Tibial nerve (tissue), 4 donors: Measurements from ENCODE around the gene IGF2BP3.

Experiments
- CTCF ChIP-seq, 5 experiments: fragments of 200-600 bp in 3 of 5; fragments of 450-650 bp in 2 of 5; sonication (generic) in 3 of 5; IDR thresholded peaks; one replicate each; pipeline ENCODE4 v1.5.1; 2016 to 2019; ENCODE audit warnings: antibody characterized with exemption in 5 of 5, mild to moderate bottlenecking in 3 of 5, moderate library complexity in 2 of 5
- EP300 ChIP-seq, 2 donors: sonication (generic); formaldehyde crosslinking; IDR thresholded peaks; one replicate each; pipeline ENCODE4 v1.6.1; 2017; ENCODE audit warnings: antibody characterized with exemption in 2 of 2, mild to moderate bottlenecking in 1 of 2
- POLR2A ChIP-seq, 2 donors: fragments of 450-650 bp; IDR thresholded peaks; one replicate each; pipeline ENCODE4 v1.6.1; 2017; ENCODE audit warnings: antibody characterized with exemption in 2 of 2, mild to moderate bottlenecking in 2 of 2, moderate library complexity in 2 of 2

DNA sequence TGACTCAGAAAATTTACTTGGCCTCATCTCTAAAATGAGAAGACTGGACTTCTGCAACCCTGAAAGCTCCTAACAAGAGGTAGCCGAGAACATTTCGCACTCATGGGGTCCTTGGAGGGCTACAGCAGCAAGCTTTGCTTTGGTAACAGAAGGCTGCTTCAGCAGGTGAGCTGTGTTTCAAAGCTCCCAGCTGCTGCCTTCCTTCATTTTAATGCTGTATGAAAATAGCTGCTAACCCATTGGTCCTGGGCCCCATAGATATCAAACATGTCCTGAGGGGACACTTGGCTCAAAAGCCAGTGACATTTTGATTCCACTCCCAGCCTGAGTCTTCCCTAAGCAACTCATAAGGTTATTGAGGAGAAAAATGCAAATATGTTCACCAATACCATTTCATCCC is 185.4 kb downstream of the IGF2BP3 start:
- TF ChIP-seq EP300 (IDR thresholded peaks at IDR 0.05) (no peak), CTCF (IDR thresholded peaks at IDR 0.05) (no peak), POLR2A (IDR thresholded peaks at IDR 0.05) (no peak)
